ENCODE results near the gene SIX2.

GRCh38 chr2:45005261-45006002, 3.8 kb downstream of the SIX2 start:
- TF ChIP-seq CTCF (IDR thresholded peaks at IDR 0.05 in 2 of 3, conservative IDR thresholded peaks at IDR 0.05 in 1 of 3; ENCODE audit: insufficient read depth in 2 of 3, low read depth in 1 of 3, low read length in 3 of 3) (no peak), BACH1 (tag; IDR thresholded peaks at IDR 0.05) (no peak), NRF1 (conservative IDR thresholded peaks at IDR 0.05 in 1 of 2, IDR thresholded peaks at IDR 0.05 in 1 of 2) (no peak), ELF2 (CRISPR knock-in tag; IDR thresholded peaks at IDR 0.05) (no peak), ZFP1 (CRISPR knock-in tag; IDR thresholded peaks at IDR 0.05) (no peak), ZKSCAN8 (CRISPR knock-in tag; IDR thresholded peaks at IDR 0.05) (no peak)

Data from K562 (cell line).